H4 (cell line): ENCODE results near the gene PDXK. TPM values are rescaled to one million over a fixed set of nuclear protein-coding genes. Genes with fewer than 3 reads are reported as not detected.

Source experiments
- DNase-seq: peaks from one replicate; pipeline ENCODE4 v3.0.0-alpha.2; 2015; ENCODE audit warnings: low spot score
- total RNA-seq: library from RNA; depleted of rRNA; stranded (reverse); fragments of >200 nt; shearing (Covaris generic); gene quantifications from 2 replicates; pipeline ENCODE4 v1.2.3, GENCODE V29; 2014

Gene PDXK
- total RNA-seq, 1 experiment from 2014 or later = 107 TPM

- no peak for DNase-seq
Observed at GRCh38 chr21:43779660-43780059, 60.7 kb downstream of the PDXK start.

GRCh38 chr21:43781846-43782245, 62.9 kb downstream of the PDXK start:
- no peak for DNase-seq

- no peak for DNase-seq
Observed at GRCh38 chr21:43782431-43783097, 63.6 kb downstream of the PDXK start.

- no peak for DNase-seq
Observed at GRCh38 chr21:43783098-43783700, 64.3 kb downstream of the PDXK start.

GRCh38 chr21:43785134-43785533, 66.2 kb downstream of the PDXK start:
- DNase-seq = no peak

- DNase-seq = no peak
Observed at GRCh38 chr21:43786300-43786806, 67.4 kb downstream of the PDXK start.

GRCh38 chr21:43786807-43787440, 68.0 kb downstream of the PDXK start:
- no peak for DNase-seq

- DNase-seq = peak; percentile 81
Observed at GRCh38 chr21:43789276-43790009, 70.5 kb downstream of the PDXK start, which contains the start of gene RRP1. RRP1 (plus strand) TSS chr21:43789577; CDS start chr21:43789630, 53 bp downstream.

GRCh38 chr21:43790010-43790524, 71.1 kb downstream of the PDXK start:
- DNase-seq = no peak

GRCh38 chr21:43792406-43792805, 73.5 kb downstream of the PDXK start:
- no peak for DNase-seq

GRCh38 chr21:43793243-43793642, 74.3 kb downstream of the PDXK start:
- DNase-seq = no peak

- DNase-seq = no peak
Observed at GRCh38 chr21:43794311-43794710, 75.4 kb downstream of the PDXK start.

- DNase-seq = no peak
Observed at GRCh38 chr21:43794857-43795256, 75.9 kb downstream of the PDXK start.

GRCh38 chr21:43797415-43797814, 78.5 kb downstream of the PDXK start:
- no peak for DNase-seq

- DNase-seq = no peak
Observed at GRCh38 chr21:43797925-43798715, 79.2 kb downstream of the PDXK start.

- DNase-seq = no peak
Observed at GRCh38 chr21:43799301-43799840, 80.4 kb downstream of the PDXK start.

GRCh38 chr21:43800124-43800523, 81.2 kb downstream of the PDXK start:
- no peak for DNase-seq

- DNase-seq = no peak
Observed at GRCh38 chr21:43800566-43800965, 81.6 kb downstream of the PDXK start.

GRCh38 chr21:43801006-43801783, 82.3 kb downstream of the PDXK start:
- DNase-seq = no peak

- DNase-seq = no peak
Observed at GRCh38 chr21:43802713-43803313, 83.9 kb downstream of the PDXK start.
